ENCODE data around the gene DLGAP1.
"Not testable (repeated sequence)": the region's sequence is repeated elsewhere in the genome, so short reads cannot be mapped to it uniquely, and the experiment has no call there.

DLGAP1 gene

DNA sequence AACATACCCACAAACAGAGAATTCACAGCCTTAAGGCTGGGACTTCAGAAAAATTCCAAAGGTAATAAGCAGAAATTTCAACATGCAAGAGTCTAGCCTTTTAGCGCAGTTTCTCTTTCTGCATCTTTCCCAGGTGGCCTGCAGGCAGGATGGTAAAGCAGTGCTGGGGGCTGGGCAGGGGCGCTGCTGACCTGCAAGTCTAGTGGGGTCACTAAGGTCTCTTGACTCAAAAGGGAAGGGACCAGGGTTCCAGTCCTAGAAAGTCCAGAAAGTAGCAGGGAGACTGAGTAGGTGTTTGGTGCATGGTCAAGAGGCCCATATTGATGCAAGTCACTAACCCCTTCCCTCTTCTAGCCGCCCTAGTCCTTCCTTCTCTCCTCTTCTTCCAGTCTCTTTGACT lies 835.9 kb downstream of the DLGAP1 start:
- Mint-ChIP-seq H3K27ac (no peak overlapping the region), H3K27me3 (peaks cover 0 to 6% of the 10 kb centered on the region in 2 donors)

DNA sequence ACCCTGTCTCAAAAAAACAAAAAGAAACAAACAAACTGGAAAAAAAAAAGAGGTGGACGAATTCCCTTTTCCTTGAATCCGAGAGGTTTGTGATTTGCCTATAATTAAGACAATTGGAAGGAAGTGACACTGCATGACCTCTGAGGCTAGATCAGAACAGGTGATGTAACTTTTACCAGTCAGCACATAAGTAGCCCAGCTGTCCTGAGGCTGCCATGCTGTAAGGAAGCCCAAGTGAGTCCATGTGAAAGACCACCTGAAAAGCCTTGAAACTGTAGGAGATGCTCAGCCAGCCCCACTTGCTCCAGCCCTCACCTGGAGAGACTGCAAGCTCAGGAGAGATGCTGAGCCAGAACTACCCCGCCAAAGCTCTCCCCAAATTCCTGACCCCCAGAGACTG lies 838.4 kb downstream of the DLGAP1 start:
- Mint-ChIP-seq H3K36me3 (no peaks in the 10 kb centered on the region), H3K9me3 (no peaks in the 10 kb centered on the region), H3K27me3 (no peaks in the 10 kb centered on the region), H3K4me3 (no peak overlapping the region), H3K4me1 (peaks cover 3 to 13% of the 10 kb centered on the region in 2 donors), H3K27ac (no peak overlapping the region)
- no peak for DNase-seq
- ATAC-seq (replicated peaks): no peak

More for the DNA sequence above, 835.9 kb downstream of the DLGAP1 start:
- Mint-ChIP-seq H3K9me3 (no peaks in the 10 kb centered on the region), H3K36me3 (no peaks in the 10 kb centered on the region), H3K4me3 (no peak overlapping the region), H3K4me1 (peaks cover 4 to 19% of the 10 kb centered on the region in 2 donors)
- DNase-seq (no peak), ATAC-seq (replicated peaks) (no peak)

DNA sequence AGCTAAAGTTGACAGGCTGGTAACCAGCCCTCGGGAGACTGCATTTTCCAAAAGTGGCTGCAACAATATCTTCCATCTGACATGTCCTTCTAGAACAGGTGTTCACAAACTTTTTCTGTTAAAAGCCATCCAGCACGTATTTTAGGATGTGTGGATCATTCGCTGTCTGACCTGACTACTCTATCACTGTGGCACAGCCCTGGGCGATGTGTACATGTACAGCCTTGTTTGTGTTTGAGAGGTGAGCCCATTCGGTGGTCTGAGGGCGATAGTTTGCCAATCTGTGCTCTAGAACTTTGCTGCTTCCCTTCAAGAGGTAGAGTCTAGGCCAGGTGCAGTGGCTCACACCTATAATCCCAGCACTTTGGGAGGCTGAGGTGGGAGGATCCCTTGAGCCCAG lies 839.0 kb downstream of the DLGAP1 start:
- no peak overlapping the region for H3K27ac Mint-ChIP-seq
- no peaks in the 10 kb centered on the region for H3K36me3 Mint-ChIP-seq
- no peak for ATAC-seq (replicated peaks)
- peaks cover 3 to 13% of the 10 kb centered on the region in 2 donors for H3K4me1 Mint-ChIP-seq
- H3K27me3 Mint-ChIP-seq: no peaks in the 10 kb centered on the region
- no peak for DNase-seq
- no peak overlapping the region for H3K4me3 Mint-ChIP-seq
- no peaks in the 10 kb centered on the region for H3K9me3 Mint-ChIP-seq

DNA sequence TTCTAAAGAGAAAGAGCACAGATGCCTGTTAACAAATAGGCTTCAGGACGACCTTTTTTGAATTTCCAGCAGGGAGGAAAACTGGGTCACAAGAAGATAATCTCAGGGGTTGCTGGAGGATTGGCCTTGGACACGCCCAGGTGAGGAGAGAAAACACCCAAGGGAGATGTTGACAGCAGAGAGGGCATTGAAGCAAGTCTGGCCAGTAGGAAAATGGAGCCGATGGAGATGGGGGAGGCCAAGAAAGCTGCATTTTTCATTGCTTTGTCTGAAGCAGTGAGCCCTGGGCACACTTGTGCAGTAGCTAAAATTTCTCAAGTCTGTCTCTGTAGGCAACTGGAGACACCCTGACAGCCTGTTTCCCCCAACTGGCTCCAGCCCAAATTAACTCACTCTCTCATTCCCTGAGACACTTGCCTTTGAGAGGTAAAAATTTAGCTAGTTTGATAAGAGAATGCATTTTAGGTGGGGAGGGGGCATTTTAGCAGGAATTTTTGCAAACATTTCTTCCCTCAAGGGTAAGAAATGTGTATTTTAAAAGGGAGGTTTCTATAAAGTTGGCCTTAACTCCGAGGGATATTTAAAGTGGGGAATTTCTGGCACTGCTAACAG lies 839.6 kb downstream of the DLGAP1 start:
- H3K4me3 Mint-ChIP-seq: no peak overlapping the region
- H3K9me3 Mint-ChIP-seq: no peaks in the 10 kb centered on the region
- ATAC-seq (replicated peaks): no peak
- no peaks in the 10 kb centered on the region for H3K27me3 Mint-ChIP-seq
- H3K27ac Mint-ChIP-seq: no peak overlapping the region
- H3K36me3 Mint-ChIP-seq: no peaks in the 10 kb centered on the region
- no peak for DNase-seq
- peaks cover 3 to 13% of the 10 kb centered on the region in 2 donors for H3K4me1 Mint-ChIP-seq

DNA sequence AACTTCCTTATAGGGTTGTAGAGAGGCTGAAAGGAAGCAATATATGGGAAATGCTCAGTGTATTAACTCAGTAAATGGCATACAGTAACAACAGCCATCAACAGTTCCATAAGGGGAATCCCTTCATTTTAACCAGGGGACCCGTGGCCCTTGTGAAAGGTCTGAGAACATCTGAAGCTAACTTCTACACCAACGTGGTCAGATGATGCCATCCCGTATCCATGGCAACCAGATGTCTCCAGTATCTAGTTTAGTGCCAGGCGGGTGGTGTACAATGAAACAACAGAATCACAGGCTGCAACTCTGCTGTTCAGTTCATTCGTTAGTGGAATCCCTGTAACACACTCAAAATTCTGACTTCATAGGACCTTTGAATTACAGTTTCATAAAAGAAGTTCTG lies 842.8 kb downstream of the DLGAP1 start:
- H3K27ac Mint-ChIP-seq: no peak overlapping the region
- no peak overlapping the region for H3K4me3 Mint-ChIP-seq
- no peaks in the 10 kb centered on the region for H3K27me3 Mint-ChIP-seq
- DNase-seq (no peak), ATAC-seq (replicated peaks) (peak in 1 of 2 donors; percentile 27)
- H3K4me1 Mint-ChIP-seq: peaks cover 3 to 13% of the 10 kb centered on the region in 2 donors
- H3K36me3 Mint-ChIP-seq: no peaks in the 10 kb centered on the region
- no peaks in the 10 kb centered on the region for H3K9me3 Mint-ChIP-seq

DNA sequence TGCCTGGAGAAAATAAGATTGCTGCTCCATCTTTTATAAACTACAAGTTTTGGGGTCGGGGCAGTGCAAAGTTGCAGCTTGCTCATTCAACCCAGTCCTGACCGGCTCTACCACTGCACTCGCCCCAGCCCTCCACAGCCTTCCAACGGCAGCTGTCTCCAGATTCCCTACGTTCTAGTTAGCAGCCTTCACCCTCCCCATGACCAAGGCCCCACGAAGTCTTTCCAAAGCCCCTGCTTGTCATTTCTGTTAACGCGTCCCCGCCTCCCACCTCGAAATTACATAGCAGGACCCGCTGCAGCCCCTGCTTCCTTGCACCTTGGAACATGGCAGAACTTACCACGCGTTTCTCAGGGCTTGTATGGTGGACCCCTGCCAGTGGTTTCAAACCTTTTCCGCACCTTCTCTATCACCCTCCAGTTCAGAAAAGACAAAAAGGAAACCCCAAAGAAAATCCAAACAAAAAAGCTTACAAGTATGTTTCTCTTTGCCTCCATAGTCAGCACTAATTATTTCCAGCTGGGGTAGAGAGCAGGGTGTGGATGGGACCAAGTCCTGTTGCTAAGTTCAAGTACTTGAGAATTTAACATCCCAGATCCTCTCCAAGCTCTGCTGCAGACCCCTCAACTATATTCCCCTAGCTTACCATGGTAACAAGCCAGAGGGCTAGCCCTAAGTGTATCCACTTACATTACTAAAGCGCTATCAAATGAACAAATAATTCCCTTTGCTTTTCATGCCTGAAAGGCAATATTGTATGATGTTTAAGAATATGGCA lies 843.6 kb downstream of the DLGAP1 start:
- H3K36me3 Mint-ChIP-seq: no peaks in the 10 kb centered on the region

DNA sequence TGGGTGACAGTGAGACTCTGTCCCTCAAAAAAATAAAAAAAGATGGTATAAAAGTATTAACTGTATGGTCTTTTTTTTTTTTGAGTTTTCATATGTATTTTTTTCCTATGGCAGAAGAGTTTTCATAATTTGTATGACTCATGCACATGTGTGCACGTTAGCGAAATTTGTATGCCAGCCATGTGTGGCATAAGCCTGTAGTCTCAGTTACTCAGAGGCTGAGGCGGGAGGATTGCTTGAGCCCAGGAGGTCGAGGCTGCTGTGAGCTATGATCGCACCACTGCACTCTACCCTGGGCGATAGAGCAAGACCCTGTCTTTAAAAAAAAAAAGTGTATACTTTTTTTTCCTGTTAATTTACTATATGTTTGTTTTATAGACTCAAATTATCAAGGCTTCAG lies 844.3 kb downstream of the DLGAP1 start:
- no peaks in the 10 kb centered on the region for H3K36me3 Mint-ChIP-seq
- H3K9me3 Mint-ChIP-seq: no peaks in the 10 kb centered on the region
- no peaks in the 10 kb centered on the region for H3K27me3 Mint-ChIP-seq
- DNase-seq (no peak), ATAC-seq (replicated peaks) (no peak)
- peaks cover 3 to 10% of the 10 kb centered on the region in 2 donors for H3K4me1 Mint-ChIP-seq
- H3K4me3 Mint-ChIP-seq: no peak overlapping the region
- H3K27ac Mint-ChIP-seq: no peak overlapping the region

More for the DNA sequence above, 843.6 kb downstream of the DLGAP1 start:
- ATAC-seq (replicated peaks) (no peak), DNase-seq (no peak)
- Mint-ChIP-seq H3K4me3 (no peak overlapping the region), H3K4me1 (peaks cover 3 to 13% of the 10 kb centered on the region in 2 donors), H3K9me3 (no peaks in the 10 kb centered on the region), H3K27ac (peak overlapping the region; percentile 68), H3K27me3 (no peaks in the 10 kb centered on the region)

DNA sequence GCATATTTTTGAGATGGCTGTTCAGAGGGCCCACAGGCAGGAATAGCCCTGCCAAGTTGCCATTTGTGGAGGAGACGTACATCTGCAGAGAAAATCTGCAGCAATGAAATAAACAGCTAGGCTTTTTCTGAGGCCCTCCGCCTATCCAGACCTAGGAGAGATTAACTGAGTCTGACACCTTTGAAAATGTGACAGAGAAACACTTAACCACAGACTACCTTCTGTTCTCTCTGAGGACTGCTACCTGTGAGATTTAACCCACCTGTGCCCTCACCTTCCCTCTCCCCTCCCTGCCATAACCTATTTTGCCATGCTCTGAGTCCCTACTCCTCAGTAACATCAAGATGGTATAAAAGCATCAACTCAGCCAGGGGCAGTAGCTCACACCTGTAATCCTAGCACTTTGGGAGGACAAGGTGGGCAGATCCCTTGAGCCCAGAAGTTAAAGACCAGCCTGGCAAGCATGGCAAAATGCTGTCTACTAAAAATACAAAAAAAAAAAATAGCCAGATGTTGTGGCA lies 844.9 kb downstream of the DLGAP1 start:
- H3K27me3 Mint-ChIP-seq: no peaks in the 10 kb centered on the region
- H3K4me3 Mint-ChIP-seq: no peak overlapping the region
- DNase-seq (no peak), ATAC-seq (replicated peaks) (no peak)
- peaks cover 1 to 4% of the 10 kb centered on the region in 2 donors for H3K4me1 Mint-ChIP-seq
- no peak overlapping the region for H3K27ac Mint-ChIP-seq
- H3K36me3 Mint-ChIP-seq: no peaks in the 10 kb centered on the region
- no peaks in the 10 kb centered on the region for H3K9me3 Mint-ChIP-seq

DNA sequence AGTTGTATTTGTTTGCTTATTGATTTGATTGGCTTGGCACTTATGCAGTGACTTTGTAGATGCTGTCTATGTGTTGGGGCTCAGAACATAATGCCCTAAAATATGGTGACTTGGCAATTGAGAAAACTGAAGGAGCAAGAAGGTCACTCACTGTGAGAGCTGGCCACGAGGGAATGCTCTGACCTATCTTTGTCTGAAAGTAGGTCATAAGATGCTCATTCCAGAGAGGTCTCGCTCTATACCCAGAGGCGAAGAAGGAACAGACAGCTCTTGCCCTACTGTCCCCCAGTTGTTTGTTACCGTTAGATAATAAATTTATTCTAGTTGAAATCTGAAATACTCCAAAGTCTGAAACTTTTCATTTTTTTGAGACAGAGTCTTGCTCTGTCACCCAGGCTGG lies 846.6 kb downstream of the DLGAP1 start:
- Mint-ChIP-seq H3K9me3 (no peaks in the 10 kb centered on the region), H3K4me1 (no peaks in the 10 kb centered on the region), H3K4me3 (no peak overlapping the region), H3K27me3 (no peaks in the 10 kb centered on the region), H3K27ac (no peak overlapping the region), H3K36me3 (no peaks in the 10 kb centered on the region)
- DNase-seq (no peak), ATAC-seq (replicated peaks) (no peak)

DNA sequence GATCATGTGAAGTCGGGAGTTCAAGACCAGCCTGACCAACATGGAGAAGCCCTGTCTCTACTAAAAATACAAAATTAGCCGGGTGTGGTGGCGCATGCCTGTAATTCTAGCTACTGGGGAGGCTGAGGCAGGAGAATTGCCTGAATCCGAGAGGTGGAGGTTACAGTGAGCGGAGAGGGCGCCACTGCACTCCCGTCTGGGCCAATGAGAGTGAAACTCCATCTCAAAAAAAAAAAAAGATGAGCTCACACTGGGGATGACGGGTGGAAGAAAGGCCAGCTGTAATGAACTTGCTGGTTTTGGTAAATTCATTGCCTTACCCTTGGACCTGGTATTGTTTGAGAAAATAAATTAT lies 847.0 kb downstream of the DLGAP1 start:
- H3K36me3 Mint-ChIP-seq; ATAC-seq (replicated peaks); H3K9me3 Mint-ChIP-seq; H3K27me3 Mint-ChIP-seq; H3K4me3 Mint-ChIP-seq; H3K4me1 Mint-ChIP-seq; DNase-seq: not testable (repeated sequence)
- H3K27ac Mint-ChIP-seq: peak overlapping the region; percentile 22

DNA sequence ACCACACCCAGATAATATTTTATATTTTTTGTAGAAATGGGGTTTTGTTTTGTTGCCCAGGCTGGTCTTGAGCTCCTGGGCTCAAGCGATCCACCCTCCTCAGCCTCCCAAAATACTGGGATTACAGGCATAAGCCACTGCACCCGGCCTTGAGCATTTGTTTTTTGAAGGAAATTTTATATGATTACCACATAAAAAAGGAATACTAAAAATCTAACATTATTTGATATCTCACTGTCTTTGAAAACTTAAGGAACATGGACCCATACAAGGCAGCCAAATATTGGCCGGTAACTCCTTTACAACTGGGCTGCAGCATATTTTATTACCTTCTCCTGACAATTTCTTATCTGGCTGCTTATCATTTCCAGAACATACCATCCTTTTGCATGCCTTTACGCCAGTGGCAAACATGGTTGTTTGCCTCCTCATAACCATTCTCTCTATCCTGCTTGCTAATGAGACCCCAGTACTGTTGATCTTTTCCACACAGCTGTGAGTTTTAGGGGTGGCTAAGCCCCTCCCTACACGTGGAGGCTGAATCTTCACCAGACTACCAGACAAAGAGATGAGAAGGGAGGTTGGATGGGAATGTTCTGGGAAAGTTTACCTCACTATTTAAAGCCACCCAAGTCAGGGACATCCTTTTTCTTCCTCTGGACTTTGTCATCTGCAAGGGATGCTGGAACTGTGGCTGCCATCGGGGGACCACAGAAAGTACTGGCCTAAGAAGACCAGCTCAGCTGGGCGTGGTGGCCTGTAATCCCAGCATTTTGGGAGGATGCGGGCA lies 847.6 kb downstream of the DLGAP1 start:
- ATAC-seq (replicated peaks) (no peak), DNase-seq (no peak)
- Mint-ChIP-seq H3K27me3 (no peaks in the 10 kb centered on the region), H3K36me3 (no peaks in the 10 kb centered on the region), H3K27ac (peak overlapping the region; percentile 22), H3K4me3 (no peak overlapping the region), H3K9me3 (no peaks in the 10 kb centered on the region), H3K4me1 (no peaks in the 10 kb centered on the region)

DNA sequence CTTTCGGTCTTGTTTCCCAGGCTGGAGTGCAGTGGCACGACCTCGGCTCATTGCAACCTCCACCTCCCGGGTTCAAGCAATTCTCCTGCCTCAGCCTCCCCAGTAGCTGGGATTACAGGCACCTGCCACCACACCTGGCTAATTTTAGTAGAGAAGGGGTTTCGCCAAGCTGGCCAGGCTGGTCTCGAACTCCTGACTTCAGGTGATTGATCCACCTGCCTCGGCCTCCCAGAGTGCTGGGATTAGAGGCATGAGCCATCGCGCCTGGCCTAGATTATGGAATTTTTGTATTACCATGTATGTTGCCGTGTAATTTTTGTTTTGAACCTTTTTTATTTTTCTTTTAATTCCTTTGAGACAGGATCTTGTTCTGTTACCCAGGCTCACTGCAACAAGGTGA lies 848.2 kb downstream of the DLGAP1 start:
- H3K27ac Mint-ChIP-seq; H3K27me3 Mint-ChIP-seq; DNase-seq; H3K9me3 Mint-ChIP-seq; H3K4me3 Mint-ChIP-seq; H3K36me3 Mint-ChIP-seq; ATAC-seq (replicated peaks); H3K4me1 Mint-ChIP-seq: not testable (repeated sequence)

DNA sequence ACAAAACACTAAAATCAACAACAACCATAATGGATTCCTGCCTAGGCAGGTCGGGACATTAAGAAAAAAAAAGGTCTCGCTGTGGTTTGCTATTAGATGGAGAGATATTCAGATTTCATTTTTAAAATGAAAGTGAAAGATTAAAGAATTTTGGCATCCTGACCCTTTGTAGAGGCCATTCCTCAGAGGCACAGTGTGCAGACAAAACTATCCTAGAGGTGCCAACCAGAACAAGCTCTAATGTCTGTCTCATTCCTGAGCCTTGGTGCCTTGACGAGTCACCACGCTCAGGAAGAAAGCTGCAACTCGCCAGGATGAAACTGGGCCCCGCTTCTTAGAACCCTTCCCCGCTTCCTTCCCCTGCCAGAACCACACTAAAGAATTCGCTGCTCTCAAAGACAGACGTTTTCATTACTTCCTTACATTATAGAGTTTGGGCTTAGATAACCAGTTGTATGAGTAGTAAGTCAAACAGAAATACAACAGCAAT lies 849.1 kb downstream of the DLGAP1 start:
- Mint-ChIP-seq H3K36me3 (no peaks in the 10 kb centered on the region), H3K9me3 (no peaks in the 10 kb centered on the region), H3K27ac (no peak overlapping the region), H3K4me1 (peaks cover 0 to 2% of the 10 kb centered on the region in 2 donors), H3K4me3 (no peak overlapping the region), H3K27me3 (no peaks in the 10 kb centered on the region)
- ATAC-seq (replicated peaks) (no peak), DNase-seq (no peak)

DNA sequence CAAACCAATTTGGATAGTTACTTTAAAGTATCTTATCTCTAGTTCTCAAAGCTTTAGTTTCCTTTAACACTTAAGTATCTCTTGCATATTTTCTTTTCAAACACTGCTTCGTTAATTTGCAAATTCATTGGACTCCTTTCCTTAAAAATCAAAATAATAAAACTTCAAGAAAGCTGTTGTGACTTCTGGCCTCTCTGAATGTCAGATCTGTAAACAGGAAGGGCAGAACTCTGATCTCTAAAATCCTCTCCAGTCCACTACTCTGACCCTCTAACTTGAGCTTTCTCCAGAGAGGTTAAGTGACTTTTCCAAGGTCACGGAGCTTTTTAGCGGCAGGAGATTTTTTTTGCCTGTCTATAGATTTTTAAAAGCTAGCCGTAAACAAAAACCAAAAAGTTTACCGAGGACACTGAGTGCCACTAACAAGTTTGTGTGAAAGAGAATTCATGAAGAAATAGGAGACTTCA lies 849.6 kb downstream of the DLGAP1 start:
- Mint-ChIP-seq H3K27me3 (no peaks in the 10 kb centered on the region), H3K27ac (no peak overlapping the region), H3K36me3 (no peaks in the 10 kb centered on the region), H3K4me1 (peaks cover 0 to 2% of the 10 kb centered on the region in 2 donors), H3K9me3 (no peaks in the 10 kb centered on the region), H3K4me3 (no peak overlapping the region)
- DNase-seq (no peak), ATAC-seq (replicated peaks) (no peak)

All from stimulated activated naive B cell treated with anti-CD40 and anti-IgM and Interleukin-4, amounts not matched to agents 10 μg/mL and 1 μg/mL and 100 μg/mL, for 72 hours (primary cell).